Cardiac atrium fibroblast (primary cell): ENCODE data around the gene CD1E. TPM values are rescaled to one million over a fixed set of nuclear protein-coding genes. Genes with fewer than 3 reads are reported as not detected.

Experiments
- total RNA-seq: library from RNA; depleted of rRNA; stranded (reverse); fragments of >200 nt; gene quantifications from 2 replicates; pipeline ENCODE4 v1.2.3, GENCODE V29; 2015

Gene CD1E
- total RNA-seq = not detected in 2 replicates

GRCh38 chr1:158353303-158354075 lies at the start of gene CD1E:
Gene CD1E (plus strand): TSS chr1:158353894. CDS start chr1:158353989, 95 bp downstream.

GRCh38 chr1:158331481-158332150 lies 22.1 kb upstream of the CD1E start, which contains the start of gene CD1B:
Gene CD1B (minus strand): TSS chr1:158331531. CDS start chr1:158331423, 108 bp downstream.

GRCh38 chr1:158398818-158399514 lies 45.3 kb downstream of the CD1E start, which contains the start of gene OR10T2:
Gene OR10T2 (minus strand): TSS chr1:158399466. CDS start chr1:158399466, 0 bp downstream.

Other genes starting within 250 kb of the CD1E start
- gene CD1D, start 173.0 kb upstream of the CD1E start, total RNA-seq = 9.7 and 11.0 TPM in 2 replicates
- not detected in 2 replicates for gene CD1A, start 99.5 kb upstream of the CD1E start, total RNA-seq
- gene CD1C, start 64.0 kb upstream of the CD1E start, total RNA-seq = not detected in 2 replicates
- not detected in 2 replicates for gene CD1B, start 22.4 kb upstream of the CD1E start, total RNA-seq
- not detected in 2 replicates for gene OR10T2, start 45.6 kb downstream of the CD1E start, total RNA-seq
- gene OR10K2, start 72.3 kb downstream of the CD1E start, total RNA-seq = not detected in 2 replicates
- not detected in 2 replicates for gene OR10K1, start 107.9 kb downstream of the CD1E start, total RNA-seq
- gene OR10R2, start 118.3 kb downstream of the CD1E start, total RNA-seq = not detected in 2 replicates
- not detected in 2 replicates for gene OR6Y1, start 200.5 kb downstream of the CD1E start, total RNA-seq
- not detected in 2 replicates for gene OR6P1, start 216.7 kb downstream of the CD1E start, total RNA-seq
- gene OR10X1, start 226.0 kb downstream of the CD1E start, total RNA-seq = not detected in 2 replicates